GM23338 (cell line): ENCODE data around the gene RNF31. TPM values are rescaled to one million over a fixed set of nuclear protein-coding genes. Genes with fewer than 3 reads are reported as not detected.

ENCODE experiments used
- ATAC-seq: fragments of 200-7000 bp; cut with Tn5 transposase; 3 replicates; pipeline ENCODE4 v1.9.1; 2020
- DNase-seq: peaks from one replicate; pipeline ENCODE4 v3.0.0-alpha.2; 2015; ENCODE audit warnings: low spot score
- H2AFZ ChIP-seq: fragments of 200-600 bp; sonication (generic); 2 replicates; pipeline ENCODE4 v1.8.0; 2016; ENCODE audit warnings: antibody characterized with exemption, mild to moderate bottlenecking, moderate library complexity
- H3F3A ChIP-seq: fragments of 200-600 bp; sonication (generic); replicated peaks from 2 replicates; pipeline ENCODE4 v1.8.0; 2017; ENCODE audit warnings: antibody characterized with exemption, mixed run types, low read depth
- H3K27ac ChIP-seq: fragments of 200-600 bp; sonication (generic); 2 replicates; pipeline ENCODE4 v1.6.1; 2016; ENCODE audit warnings: low read depth
- H3K27me3 ChIP-seq: fragments of 200-600 bp; sonication (generic); 2 replicates; pipeline ENCODE4 v1.8.0; 2016; ENCODE audit warnings: mild to moderate bottlenecking, mixed run types, moderate library complexity; ENCODE audit not compliant: insufficient read depth
- H3K36me3 ChIP-seq: fragments of 200-600 bp; sonication (generic); 2 replicates; pipeline ENCODE4 v1.8.0; 2016; ENCODE audit warnings: mild to moderate bottlenecking; ENCODE audit not compliant: insufficient read depth
- H3K4me1 ChIP-seq: fragments of 200-600 bp; sonication (generic); 2 replicates; pipeline ENCODE4 v1.8.0; 2016; ENCODE audit warnings: mild to moderate bottlenecking, moderate library complexity; ENCODE audit not compliant: insufficient read depth
- H3K4me2 ChIP-seq: fragments of 200-600 bp; sonication (generic); 2 replicates; pipeline ENCODE4 v1.7.1; 2017; ENCODE audit warnings: mixed run types
- H3K4me3 ChIP-seq: fragments of 200-600 bp; sonication (generic); 2 replicates; pipeline ENCODE4 v1.6.1; 2016; ENCODE audit warnings: mixed run types
- H3K79me2 ChIP-seq: fragments of 200-600 bp; sonication (generic); replicated peaks from 2 replicates; pipeline ENCODE4 v1.8.0; 2017; ENCODE audit warnings: mild to moderate bottlenecking; ENCODE audit not compliant: insufficient read depth
- H3K9me2 ChIP-seq: fragments of 200-600 bp; sonication (generic); 2 replicates; pipeline ENCODE4 v1.8.0; 2017; ENCODE audit not compliant: insufficient read depth
- H4K20me1 ChIP-seq: fragments of 200-600 bp; sonication (generic); replicated peaks from 2 replicates; pipeline ENCODE4 v1.8.0; 2017; ENCODE audit warnings: mild to moderate bottlenecking; ENCODE audit not compliant: insufficient read depth
- H3K27ac Mint-ChIP-seq: 2 replicates; pipeline ENCODE4 v1.8.0; 2020; ENCODE audit warnings: inconsistent platforms, mild to moderate bottlenecking, moderate library complexity, mixed read lengths
- H3K27me3 Mint-ChIP-seq: 3 replicates; pipeline ENCODE4 v1.8.0; 2022; ENCODE audit warnings: low read depth, mild to moderate bottlenecking, moderate library complexity, mixed read lengths, inconsistent platforms; ENCODE audit not compliant: insufficient read depth, poor library complexity
- H3K36me3 Mint-ChIP-seq: 3 replicates; pipeline ENCODE4 v1.8.0; 2021; ENCODE audit warnings: low read depth, mild to moderate bottlenecking, inconsistent platforms, moderate library complexity, mixed read lengths
- H3K4me1 Mint-ChIP-seq: 3 replicates; pipeline ENCODE4 v1.8.0; 2020; ENCODE audit warnings: mild to moderate bottlenecking, inconsistent platforms, mixed read lengths
- H3K4me3 Mint-ChIP-seq: 3 replicates; pipeline ENCODE4 v1.8.0; 2021; ENCODE audit warnings: moderate library complexity, mild to moderate bottlenecking, inconsistent platforms, mixed read lengths
- H3K9me3 Mint-ChIP-seq: 3 replicates; pipeline ENCODE4 v1.8.0; 2020; ENCODE audit warnings: moderate library complexity, mild to moderate bottlenecking, inconsistent platforms, mixed read lengths
- CREB1 ChIP-seq: fragments of 250-450 bp; sonication (Bioruptor Pico); IDR thresholded peaks from 2 replicates; pipeline ENCODE4 v1.5.0; 2020; ENCODE audit warnings: low read depth, mild to moderate bottlenecking, moderate library complexity
- CTCF ChIP-seq, 2 experiments: fragments of 200-600 bp in 1 of 2; sonication (generic) in 1 of 2; conservative IDR thresholded peaks; 2 replicates each; pipeline versions ENCODE4 v1.5.1 to v1.6.1; 2016 to 2017; ENCODE audit warnings: antibody characterized with exemption in 2 of 2, low read depth in 2 of 2, mild to moderate bottlenecking in 2 of 2, moderate library complexity in 1 of 2
- EZH2 ChIP-seq: fragments of 200-600 bp; sonication (generic); IDR thresholded peaks from one replicate; pipeline ENCODE4 v1.8.0; 2017; ENCODE audit warnings: antibody characterized with exemption, mild to moderate bottlenecking, low read depth; ENCODE audit not compliant: unreplicated experiment
- EZH2phosphoT487 ChIP-seq: fragments of 200-600 bp; sonication (generic); IDR thresholded peaks from one replicate; pipeline ENCODE4 v1.8.1; 2018; ENCODE audit warnings: antibody characterized with exemption; ENCODE audit not compliant: unreplicated experiment
- JUNB ChIP-seq: IDR thresholded peaks from one replicate; pipeline ENCODE4 v1.6.1; 2016; ENCODE audit warnings: antibody characterized with exemption; ENCODE audit not compliant: unreplicated experiment
- NANOG ChIP-seq: IDR thresholded peaks from 2 replicates; pipeline ENCODE4 v1.6.1; 2016; ENCODE audit warnings: antibody characterized with exemption, borderline replicate concordance
- POLR2AphosphoS5 ChIP-seq: IDR thresholded peaks from 2 replicates; pipeline ENCODE4 v1.6.1; 2016; ENCODE audit warnings: antibody characterized with exemption, low read depth
- REST ChIP-seq: IDR thresholded peaks from one replicate; pipeline ENCODE4 v1.6.1; 2018; ENCODE audit warnings: antibody characterized with exemption; ENCODE audit not compliant: unreplicated experiment
- STAT1 ChIP-seq: IDR thresholded peaks from one replicate; pipeline ENCODE4 v1.6.1; 2016; ENCODE audit warnings: antibody characterized with exemption; ENCODE audit not compliant: unreplicated experiment
- ZNF114 ChIP-seq: fragments of 250-450 bp; sonication (Bioruptor Pico); IDR thresholded peaks from 2 replicates; pipeline ENCODE4 v1.5.0; 2020; ENCODE audit warnings: mild to moderate bottlenecking, moderate library complexity
- ZNF331 ChIP-seq: fragments of 250-450 bp; sonication (Bioruptor Pico); IDR thresholded peaks from 2 replicates; pipeline ENCODE4 v1.5.0; 2020; ENCODE audit warnings: low read depth, mild to moderate bottlenecking, moderate library complexity
- ZNF462 ChIP-seq: fragments of 250-450 bp; sonication (Bioruptor Pico); IDR thresholded peaks from 2 replicates; pipeline ENCODE4 v1.5.0; 2020; ENCODE audit warnings: mild to moderate bottlenecking, moderate library complexity
- polyA plus RNA-seq: library from polyadenylated mRNA; unstranded; fragments of >200 nt; fragmentation: Nextera tagmentation; extraction: Ambion mirVana; gene quantifications from 2 replicates; pipeline ENCODE4 v1.2.1, GENCODE V29; 2016
- total RNA-seq: library from RNA; depleted of rRNA; stranded (reverse); fragments of >200 nt; shearing (Covaris generic); gene quantifications from 2 replicates; pipeline ENCODE4 v1.2.3, GENCODE V29; 2014
- TF ChIP-seq, protein P1 (sequence below): IDR thresholded peaks from 2 replicates; pipeline ENCODE4 v1.6.1; 2016; ENCODE audit warnings: antibody characterized with exemption

The RNF31 gene
- total and polyA plus RNA-seq, 2 experiments from 2014 or later, result 54.8 to 87.4 TPM

- H3K27ac ChIP-seq, result no peak overlapping the region
- peaks cover 10% of the 10 kb centered on the region for H3K4me1 ChIP-seq
- ATAC-seq (no peak), DNase-seq (no peak)
- H3K79me2 ChIP-seq, result peaks cover 13% of the 10 kb centered on the region; the same call in 1 of the 2 replicates
- Mint-ChIP-seq H3K4me1 (peaks cover 17% of the 10 kb centered on the region), H3K4me3 (peak overlapping the region; percentile 96), H3K36me3 (peaks cover 72% of the 10 kb centered on the region), H3K27ac (no peak overlapping the region), H3K27me3 (peaks cover 24% of the 10 kb centered on the region), H3K9me3 (peaks cover 1% of the 10 kb centered on the region; the same call in 2 of the 3 replicates)
- H3K27me3 ChIP-seq, result no peaks in the 10 kb centered on the region
- peaks cover 6% of the 10 kb centered on the region for H4K20me1 ChIP-seq
- peak overlapping the region; percentile 94 for H3K4me2 ChIP-seq
- H3F3A ChIP-seq, result no peaks in the 10 kb centered on the region; the same call in 1 of the 2 replicates
- peak overlapping the region; percentile 94 for H3K4me3 ChIP-seq
- TF ChIP-seq CTCF (conservative IDR thresholded peaks at IDR 0.05; ENCODE audit: low read depth in 2 of 2) (no peak), ZNF331 (CRISPR knock-in tag) (no peak), NANOG (no peak), ZNF462 (CRISPR knock-in tag) (no peak), CREB1 (CRISPR knock-in tag) (no peak), EZH2 (no peak), POLR2AphosphoS5 (no peak), REST (no peak), EZH2phosphoT487 (no peak), ZNF114 (CRISPR knock-in tag) (no peak), STAT1 (no peak), JUNB (no peak)
- TF ChIP-seq, protein P1, sequence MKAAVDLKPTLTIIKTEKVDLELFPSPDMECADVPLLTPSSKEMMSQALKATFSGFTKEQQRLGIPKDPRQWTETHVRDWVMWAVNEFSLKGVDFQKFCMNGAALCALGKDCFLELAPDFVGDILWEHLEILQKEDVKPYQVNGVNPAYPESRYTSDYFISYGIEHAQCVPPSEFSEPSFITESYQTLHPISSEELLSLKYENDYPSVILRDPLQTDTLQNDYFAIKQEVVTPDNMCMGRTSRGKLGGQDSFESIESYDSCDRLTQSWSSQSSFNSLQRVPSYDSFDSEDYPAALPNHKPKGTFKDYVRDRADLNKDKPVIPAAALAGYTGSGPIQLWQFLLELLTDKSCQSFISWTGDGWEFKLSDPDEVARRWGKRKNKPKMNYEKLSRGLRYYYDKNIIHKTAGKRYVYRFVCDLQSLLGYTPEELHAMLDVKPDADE, result no peak
- H3K36me3 ChIP-seq, result no peaks in the 10 kb centered on the region; the same call in 1 of the 2 replicates
- no peak overlapping the region for H2AFZ ChIP-seq
- H3K9me2 ChIP-seq, result no peaks in the 10 kb centered on the region
These were observed 40.2 kb downstream of the RNF31 start for GRCh38 chr14:24187539-24187915.
